Stimulated activated CD4-positive, alpha-beta T cell treated with anti-CD3 and anti-CD28 coated beads, Interleukin-15, amount 100 ng/mL, for 24 hours (primary cell): Measurements from ENCODE around the gene PRDM15.
A peak's percentile ranks its signal among the peaks of the same experiment; 100 is the strongest.

Source experiments
- DNase-seq: peaks from one replicate; pipeline ENCODE4 v3.0.0-alpha.2; 2020

The PRDM15 gene

DNA sequence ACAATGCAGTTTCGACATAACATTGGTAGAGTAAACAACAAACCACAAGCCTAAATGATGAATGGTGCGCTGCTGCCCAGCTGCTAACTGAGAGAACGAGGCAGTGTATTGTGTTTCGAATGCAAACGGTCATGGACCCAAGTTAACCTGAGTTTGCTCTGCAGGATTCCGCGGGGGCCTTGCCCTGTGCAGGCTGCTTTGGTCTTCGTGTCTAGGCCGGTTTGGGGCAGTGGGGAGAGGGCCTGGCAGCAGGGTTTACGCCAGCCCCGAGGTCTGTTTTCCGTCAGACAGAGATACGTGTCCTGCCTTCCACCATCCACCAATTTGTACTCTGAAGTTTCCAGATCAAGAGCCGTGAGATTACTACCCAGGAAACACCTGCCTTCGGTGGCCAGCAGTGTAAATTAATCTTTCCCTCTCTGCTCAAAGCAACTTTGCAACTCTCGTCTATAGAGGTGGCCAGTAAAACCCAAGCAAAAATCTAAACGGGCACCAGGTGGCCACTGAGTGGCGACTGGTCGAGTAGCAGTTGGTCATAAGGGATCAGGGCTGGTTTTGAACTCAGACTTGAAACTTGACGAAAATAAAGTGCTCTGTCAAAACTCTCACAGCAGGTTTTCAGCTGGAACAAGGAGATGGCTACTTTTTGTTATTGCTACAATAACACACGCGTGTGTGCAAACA is 6.3 kb upstream of the PRDM15 start:
- no peak for DNase-seq

GRCh38 chr21:41884501-41885030 is 5.4 kb upstream of the PRDM15 start:
- no peak for DNase-seq

- DNase-seq: no peak
These were observed 4.4 kb upstream of the PRDM15 start for GRCh38 chr21:41883582-41883981.

GRCh38 chr21:41881051-41881450 is 1.9 kb upstream of the PRDM15 start:
- no peak for DNase-seq

DNA sequence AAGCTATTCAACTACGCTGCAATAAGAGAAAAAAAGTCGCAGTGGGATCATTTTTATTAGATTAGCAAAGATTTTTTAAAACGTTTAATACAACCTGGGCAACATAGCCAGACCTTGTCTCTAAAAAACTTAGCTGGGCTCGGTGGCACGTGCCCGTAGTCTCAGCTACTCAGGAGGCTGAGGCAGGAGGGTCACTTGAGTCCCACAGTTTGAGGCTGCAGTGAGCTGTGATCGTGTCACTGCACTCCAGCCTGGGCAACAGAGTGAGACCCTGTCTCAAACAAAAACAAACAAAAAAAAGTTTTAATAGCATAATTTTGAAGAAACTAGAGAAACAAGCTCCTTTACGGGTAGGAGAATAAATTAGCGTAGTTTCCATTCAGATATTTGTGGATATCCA is 1.0 kb upstream of the PRDM15 start:
- DNase-seq: no peak

DNA sequence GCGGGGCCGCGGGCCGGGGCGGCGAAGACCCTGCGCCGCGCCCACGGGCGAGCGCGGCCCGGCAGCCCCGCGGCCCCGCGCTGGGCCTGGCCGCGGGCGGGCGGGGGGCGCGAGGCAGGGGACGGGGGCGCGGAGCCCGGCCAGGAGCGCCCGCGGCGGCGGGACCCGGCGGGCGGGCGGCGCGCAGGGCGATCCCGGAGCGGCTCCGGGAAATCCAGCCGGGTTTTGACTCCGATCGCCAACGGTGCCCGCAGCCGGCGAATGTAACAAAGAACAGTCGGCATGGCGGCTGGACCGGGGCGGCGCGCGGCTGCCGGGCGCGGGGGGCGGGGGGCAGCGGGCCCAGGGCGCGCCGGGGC is 334 bp downstream of the PRDM15 start:
- peak; percentile 85 for DNase-seq

DNA sequence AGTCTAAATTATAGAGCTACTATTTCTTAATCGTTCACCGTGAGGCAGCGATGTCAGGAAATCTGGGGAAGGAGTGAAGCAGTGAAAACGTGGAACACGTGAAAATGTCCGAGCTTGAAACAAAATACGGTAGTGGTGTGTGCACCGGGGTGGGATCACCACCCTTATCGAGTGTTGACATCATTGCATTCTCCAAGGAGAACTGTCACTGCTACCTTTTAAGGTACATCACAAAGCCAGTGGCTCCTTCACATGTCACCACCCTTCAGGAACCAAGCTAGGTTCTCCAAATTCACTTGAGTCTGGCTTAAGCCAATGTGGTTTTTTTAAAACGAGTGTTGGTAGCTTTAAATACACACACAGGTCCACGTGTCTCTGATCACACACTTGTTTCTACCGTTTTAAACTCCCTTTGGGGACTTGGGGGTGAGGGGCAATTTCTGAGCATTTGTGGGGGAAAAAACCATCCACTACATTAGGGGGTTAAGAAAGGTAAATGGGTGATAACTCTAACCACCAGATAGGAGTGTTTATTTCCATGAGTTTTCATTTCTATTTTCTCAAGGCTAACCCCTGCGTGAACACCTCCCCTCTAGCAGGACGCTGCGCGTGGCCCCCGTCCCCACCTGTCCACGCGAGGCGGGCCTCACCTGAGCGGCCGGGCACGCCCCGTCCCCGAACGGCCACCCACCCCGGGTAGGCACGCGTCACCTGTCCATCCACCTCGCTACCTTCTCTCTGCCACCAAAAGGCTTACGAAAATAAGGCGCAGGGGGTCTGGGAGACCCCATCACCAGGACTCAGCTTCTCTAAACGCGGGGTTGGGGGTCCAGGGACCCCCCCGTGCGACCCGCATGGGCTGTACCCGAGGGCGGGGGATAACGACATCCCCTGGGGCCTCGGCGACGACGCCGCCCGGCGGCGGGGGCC is 978 bp downstream of the PRDM15 start:
- peak; percentile 52 for DNase-seq

GRCh38 chr21:41876928-41877652 is 2.1 kb downstream of the PRDM15 start:
- DNase-seq: no peak

GRCh38 chr21:41876396-41876795 is 2.7 kb downstream of the PRDM15 start:
- DNase-seq: no peak

DNA sequence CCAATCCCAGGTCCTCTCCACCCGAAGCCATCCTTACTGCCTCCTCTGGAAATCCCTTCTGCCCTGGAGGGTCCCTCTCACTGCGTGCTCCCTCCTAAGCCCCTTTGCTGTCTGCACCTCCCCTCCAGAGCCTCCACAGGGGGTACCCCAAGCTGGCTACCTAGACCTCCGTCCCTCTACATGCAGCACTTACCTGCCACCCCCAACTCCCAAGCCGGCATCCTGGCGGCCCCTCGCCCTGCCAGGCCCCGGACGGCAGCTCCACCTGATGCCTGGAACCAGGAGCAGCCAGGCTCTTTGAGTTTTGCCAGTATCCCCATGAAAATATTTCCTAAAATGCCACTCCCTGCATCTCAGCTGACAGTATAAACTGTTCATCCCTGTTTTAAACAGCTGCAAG is 4.1 kb downstream of the PRDM15 start:
- DNase-seq: no peak

DNA sequence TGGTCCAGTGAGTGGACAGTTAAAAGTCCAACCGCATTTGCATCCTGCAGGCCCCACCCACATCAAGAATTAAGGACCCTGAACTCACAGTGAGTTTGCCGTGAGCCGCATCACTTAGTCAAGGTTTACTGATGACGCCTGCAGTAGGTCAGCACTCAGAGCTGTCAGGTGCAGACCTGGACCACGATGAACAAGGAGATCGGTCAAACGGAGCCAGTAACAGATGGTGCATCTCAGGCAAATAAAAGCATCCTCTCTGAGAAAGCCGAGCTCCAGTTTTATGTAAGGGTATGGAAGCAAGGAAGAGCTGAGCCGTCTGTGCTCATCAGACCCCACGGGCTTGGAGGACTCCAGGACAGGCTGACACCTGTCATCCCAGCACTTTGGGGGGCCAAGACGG is 4.5 kb downstream of the PRDM15 start:
- no peak for DNase-seq

GRCh38 chr21:41873426-41873825 is 5.7 kb downstream of the PRDM15 start:
- DNase-seq: no peak

- DNase-seq: no peak
These were observed 6.1 kb downstream of the PRDM15 start for GRCh38 chr21:41873005-41873404.

- DNase-seq: no peak
These were observed 7.7 kb downstream of the PRDM15 start for GRCh38 chr21:41871293-41872030.

GRCh38 chr21:41869771-41870170 is 9.4 kb downstream of the PRDM15 start:
- no peak for DNase-seq

GRCh38 chr21:41868062-41868710 is 11.0 kb downstream of the PRDM15 start:
- DNase-seq: no peak

- DNase-seq: no peak
These were observed 11.8 kb downstream of the PRDM15 start for GRCh38 chr21:41867313-41867712.

GRCh38 chr21:41866274-41866809 is 12.8 kb downstream of the PRDM15 start:
- no peak for DNase-seq

DNA sequence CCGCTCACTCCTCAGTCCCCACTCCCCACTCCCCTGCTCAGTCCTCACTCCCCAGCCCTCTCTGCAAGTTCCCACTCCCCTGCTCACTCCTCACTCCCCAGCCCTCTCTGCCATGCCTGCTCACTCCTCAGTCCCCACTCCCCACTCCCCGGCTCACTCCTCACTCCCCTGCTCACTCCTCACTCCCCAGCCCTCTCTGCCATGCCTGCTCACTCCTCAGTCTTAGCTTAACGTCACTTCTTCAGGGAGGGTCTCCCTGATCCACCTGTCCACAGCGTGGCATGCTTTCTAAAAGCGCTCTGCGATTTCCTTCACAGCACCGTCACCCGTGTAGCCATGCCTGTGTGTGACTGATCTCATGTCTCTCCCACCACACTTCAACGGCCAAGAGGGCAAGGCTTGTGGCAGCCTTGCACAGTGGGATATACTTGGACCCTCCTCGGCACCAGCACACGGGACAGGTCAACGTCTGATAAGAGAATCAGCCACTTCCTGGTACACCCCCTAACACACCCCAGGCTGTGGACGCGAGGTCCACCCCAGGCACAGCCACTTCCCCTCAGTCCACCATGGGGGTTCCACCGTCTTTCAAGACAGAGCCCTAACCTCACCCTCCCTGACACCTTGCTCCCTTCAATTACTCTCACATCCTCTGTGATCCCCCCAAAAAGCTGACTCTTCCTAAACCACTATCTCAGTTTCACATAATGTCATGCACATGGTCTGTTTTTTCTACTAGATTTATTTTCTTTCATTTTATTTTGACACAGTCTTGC is 14.0 kb downstream of the PRDM15 start:
- DNase-seq: no peak

DNA sequence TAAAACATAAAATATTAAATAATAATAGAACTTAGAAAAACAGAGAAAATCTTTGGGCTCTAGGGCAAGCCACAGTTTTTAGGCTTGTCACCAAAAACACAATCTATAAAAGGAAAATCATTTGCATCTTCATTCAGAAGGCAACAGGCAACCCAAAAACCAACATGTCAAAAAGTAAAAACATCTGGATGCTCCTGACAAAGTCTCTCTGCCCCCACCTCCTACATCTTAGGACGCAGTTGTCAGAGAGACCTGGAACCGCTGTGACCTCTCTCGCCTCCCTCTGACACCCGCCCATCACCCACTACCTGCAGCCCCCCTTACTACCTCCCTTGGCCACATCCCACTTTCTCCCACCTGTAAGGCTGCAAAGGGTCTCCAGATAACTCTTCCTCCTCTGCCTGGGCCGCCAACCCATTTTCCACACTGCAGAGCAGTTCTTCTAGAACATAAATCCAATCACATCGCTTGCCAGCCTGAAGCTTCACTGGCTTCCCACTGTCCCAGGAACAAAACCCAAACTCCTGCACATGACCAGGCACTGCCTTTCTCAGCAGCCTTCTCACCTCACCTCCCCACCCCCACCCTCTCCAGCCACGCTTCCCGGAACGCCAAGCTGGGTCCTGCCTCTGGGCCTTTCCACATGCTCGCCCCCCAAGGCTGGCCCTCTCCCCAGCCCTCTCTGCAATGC is 14.7 kb downstream of the PRDM15 start:
- no peak for DNase-seq

GRCh38 chr21:41863439-41863740 is 15.8 kb downstream of the PRDM15 start:
- DNase-seq: no peak
